SK-MEL-5 (cell line): Measurements from ENCODE around the gene KSR2. TPM values are rescaled to one million over a fixed set of nuclear protein-coding genes. Genes with fewer than 3 reads are reported as not detected.

ENCODE experiments used
- DNase-seq: peaks from one replicate; pipeline ENCODE4 v3.0.0-alpha.2; 2016; ENCODE audit warnings: low read depth, low spot score
- in situ Hi-C: cut with HindIII; loops from 2 replicates; pipeline ENCODE4 v1.10.0; 2016; ENCODE audit warnings: low sequenced_read_pairs, high pct_unique_total_duplicates, low pct_unique_long_range_greater_than_20kb
- total RNA-seq: library from RNA; depleted of rRNA; stranded (reverse); fragments of >200 nt; shearing (Covaris generic); gene quantifications from 2 replicates; pipeline ENCODE4 v1.2.3, GENCODE V29; 2014

Gene KSR2
- total RNA-seq, 1 experiment from 2014 or later: 0.03 TPM

DNA sequence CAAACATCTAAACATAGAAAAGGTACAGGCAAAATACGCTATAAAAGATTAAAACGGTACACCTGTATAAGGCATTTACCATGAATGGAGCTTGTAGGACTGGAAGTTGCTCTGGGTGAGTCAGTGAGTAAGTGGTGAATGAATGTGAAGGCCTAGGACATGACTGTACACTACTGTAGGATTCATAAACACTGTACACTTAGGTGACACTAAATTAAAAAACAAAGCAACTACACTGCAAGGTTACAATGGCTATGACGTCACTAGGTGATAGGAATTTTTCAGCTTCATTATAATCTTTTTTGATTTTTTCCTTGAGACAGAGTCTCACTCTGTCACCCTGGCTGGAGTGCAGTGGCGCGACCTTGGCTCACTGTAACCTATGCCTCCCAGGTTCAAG is 269.2 kb downstream of the KSR2 start:
- no peak for DNase-seq

DNA sequence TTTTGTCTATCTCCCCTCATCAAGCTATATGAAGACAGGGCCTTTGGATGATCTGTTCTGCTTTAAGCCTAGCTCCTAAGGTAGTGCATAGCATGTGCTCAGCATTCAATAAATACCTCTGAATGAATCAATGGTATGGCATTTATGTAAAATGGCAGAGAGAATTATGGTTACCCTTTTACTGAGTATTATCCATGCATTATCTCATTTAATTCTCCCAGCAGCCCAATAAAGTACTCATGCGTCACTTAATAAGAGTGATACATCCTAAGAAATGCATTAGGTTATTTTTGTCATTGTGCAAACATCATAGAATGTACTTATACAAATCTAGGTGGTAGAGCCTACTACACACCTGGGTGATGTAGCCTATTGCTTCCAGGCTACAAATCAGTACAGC is 269.7 kb downstream of the KSR2 start:
- DNase-seq: no peak
- in situ Hi-C loops: no loop called here

More for the DNA sequence above, 269.2 kb downstream of the KSR2 start:
- in situ Hi-C loops: no loop called here

DNA sequence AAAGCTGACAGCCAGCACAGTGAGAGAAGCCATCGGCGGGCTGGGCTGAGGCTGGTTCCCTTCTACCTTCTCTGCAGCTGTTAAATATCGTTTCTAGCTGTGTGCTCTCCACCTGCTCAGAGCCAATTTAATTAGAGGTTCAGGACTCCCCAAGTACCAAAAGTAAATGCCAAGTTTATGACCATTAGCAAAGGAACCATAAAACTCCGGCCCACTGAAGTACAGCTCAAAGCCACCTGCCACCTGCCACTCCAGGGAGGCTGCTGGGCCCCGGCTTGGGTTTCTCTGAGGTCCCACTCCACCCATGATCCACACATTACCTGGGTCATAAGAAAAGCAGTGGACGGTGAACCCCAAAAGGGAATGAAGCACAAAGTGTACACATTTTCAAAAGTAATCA is 272.8 kb downstream of the KSR2 start:
- in situ Hi-C loops: no loop called here
- DNase-seq: no peak

DNA sequence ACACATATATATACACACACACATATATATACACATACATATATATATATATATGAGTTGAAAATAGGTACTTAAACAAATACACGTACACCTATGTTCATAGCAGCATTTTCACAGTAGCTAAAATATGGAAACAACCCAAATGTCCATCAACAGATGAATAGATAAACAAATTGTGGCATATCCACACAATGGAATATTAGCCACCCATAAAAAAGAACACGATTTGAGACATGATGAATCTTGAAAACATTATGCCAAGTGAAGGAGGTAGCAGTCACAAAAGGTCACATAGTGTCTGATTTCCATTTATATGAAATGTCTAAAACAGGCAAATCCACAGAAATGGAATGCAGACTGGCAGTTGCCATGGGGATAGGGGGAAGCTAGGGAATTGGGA is 276.3 kb downstream of the KSR2 start:
- in situ Hi-C loops: no loop called here
- no peak for DNase-seq

DNA sequence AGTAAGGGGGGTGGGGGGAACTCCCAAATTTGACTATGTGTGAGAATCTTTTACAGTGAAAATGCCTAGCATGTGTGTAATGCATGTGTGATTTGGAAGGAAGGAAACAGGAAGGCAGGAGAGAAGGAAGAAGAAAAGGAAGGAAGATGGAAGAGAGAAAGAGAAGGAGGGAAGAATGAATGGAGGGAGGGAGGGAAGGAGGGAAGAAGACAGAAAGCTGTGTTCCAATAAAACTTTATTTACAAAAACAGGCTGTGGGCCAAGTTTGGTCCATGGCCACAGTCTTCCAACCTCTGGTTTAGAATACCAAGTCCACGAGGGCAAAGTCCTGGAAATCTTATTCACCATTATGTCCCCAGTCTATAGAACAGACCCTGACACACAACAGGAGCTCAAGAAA is 278.9 kb downstream of the KSR2 start:
- no peak for DNase-seq
- in situ Hi-C loops: no loop called here

DNA sequence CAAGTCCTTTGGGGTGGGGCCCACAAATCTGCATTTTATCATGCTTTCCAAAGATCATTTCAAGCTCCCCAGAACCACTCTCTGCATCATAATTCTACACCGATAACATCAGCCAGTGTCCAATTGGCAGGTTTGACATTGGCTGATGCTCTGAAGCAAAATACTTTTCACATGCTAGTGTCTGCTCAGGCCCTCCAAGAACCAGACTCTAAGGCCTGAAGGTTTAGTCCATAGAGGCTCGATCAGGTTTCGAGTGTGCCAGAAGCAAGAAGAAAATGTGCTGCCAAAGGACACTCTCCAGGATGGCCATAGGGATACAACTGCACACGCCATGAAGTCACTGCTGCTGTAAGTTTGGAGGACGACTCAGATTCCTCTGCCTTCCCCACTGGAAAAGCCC is 280.3 kb downstream of the KSR2 start:
- DNase-seq: no peak
- in situ Hi-C loops: no loop called here

DNA sequence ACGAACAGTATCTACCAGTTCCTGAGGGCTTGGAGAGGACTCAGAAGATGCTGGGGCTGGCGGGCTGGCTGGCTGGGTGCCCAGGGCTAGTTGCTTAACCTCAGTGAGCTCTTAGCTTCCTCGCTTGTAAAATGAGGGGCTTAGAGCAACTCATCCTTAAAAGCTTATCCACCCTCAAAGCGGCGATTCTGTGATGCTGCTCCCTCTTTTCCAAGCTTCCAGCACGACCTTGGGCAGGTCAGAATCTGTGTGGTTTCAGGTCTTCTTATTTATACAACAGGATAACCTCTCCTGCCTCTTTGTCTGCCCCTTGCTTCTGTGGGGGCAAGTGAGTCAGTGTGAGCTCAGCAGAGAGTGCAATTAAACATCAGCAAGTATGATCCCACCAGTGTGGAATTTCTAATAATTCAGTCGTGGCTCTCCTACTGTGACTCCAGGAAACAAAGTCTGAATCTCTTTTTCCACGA is 281.8 kb downstream of the KSR2 start:
- in situ Hi-C loops: no loop called here
- no peak for DNase-seq

DNA sequence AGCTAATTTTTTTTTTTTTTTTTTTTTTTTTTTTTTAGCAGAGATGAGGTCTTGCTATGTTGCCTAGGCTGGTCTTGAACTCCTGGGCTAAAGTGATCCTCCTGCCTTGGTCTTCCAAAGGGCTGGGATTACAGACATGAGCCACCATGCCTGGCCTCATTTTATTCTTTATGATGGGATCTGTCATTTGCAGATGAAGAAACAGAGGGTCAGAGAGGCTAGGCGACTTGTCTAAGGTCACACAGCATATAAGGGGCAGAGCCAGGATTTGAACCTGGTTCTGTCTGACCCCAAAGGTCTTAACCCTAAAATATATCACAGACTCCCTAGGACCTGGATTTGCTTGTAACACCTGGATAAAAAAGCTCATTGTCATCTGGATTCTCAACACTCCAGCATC is 282.6 kb downstream of the KSR2 start:
- no peak for DNase-seq
- in situ Hi-C loops: no loop called here

DNA sequence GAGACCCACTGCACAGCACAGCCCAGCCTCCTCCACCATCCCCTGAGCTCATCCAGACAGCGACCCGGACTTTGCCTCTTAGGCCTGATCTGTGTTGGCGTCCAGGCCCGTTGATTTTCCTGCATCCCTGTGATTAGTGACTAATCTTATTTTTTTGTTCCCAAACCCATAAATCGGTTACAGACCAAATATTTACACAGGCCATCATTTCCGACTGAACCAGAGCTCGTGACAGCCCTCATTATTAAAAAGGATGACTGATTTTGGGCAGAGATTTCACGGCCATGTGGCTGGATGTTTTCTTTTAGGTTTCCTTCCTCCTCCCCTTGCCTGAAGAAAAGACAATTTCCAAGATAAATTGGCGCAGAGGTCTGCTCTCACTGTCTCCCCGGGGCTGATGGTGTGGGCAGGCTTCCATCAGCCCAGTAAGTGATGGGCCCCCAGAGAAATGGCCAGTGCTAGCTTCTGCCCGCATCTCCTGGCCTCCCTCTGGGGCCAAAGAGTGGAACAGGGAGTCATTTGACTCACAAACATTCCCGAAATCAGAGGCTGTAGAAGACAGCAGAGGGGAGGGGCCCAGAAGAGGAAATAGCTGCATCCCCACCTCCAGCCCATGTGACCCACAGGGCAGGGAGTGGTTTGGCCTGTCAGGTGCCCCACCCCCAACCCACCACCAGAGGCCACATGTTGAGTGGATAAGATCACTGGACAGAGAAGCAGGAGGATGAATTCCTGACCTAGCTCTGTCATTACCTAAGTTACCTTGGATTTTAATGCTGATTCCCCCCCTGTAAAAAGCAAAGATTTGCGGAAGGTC is 283.5 kb downstream of the KSR2 start:
- in situ Hi-C loops: no loop called here
- peak; percentile 26 for DNase-seq

DNA sequence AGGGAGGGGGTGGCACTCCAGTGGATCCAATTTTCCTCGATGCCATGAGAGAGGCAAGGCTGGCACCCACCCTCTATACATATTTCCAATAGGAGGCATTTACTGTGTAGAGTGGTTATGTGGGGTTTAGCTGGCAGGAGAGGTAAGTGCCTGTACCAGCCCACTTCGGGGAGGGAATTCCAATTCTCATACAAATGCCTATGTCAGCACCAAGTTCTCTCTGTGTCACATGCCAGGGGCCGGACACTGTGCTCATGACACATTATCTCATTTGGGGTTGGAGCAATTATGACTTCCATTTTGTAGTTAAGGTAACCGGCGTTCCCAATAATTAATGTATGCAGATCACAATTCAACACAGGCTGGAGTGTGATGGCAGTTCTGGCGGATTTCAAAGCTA is 284.3 kb downstream of the KSR2 start:
- in situ Hi-C loops: no loop called here
- no peak for DNase-seq

DNA sequence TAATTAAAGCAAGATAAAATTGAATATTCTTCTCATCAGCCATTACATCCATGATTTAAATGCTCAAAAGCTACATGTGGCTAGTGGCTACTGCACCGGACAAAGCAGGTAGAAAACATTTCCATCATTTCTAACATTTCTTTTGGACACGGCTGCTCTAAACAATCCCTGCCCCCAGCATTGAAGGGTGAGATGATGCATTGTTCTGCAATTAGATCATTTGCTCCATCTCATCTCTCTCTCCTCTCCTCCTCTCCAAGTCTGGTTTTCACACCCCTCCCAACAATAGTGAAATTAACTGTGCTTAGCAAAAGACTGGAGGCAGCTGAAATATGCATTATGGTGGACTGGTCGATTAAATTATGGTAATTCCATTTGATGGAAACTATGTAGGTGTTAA is 288.5 kb downstream of the KSR2 start:
- DNase-seq: no peak
- in situ Hi-C loops: no loop called here

DNA sequence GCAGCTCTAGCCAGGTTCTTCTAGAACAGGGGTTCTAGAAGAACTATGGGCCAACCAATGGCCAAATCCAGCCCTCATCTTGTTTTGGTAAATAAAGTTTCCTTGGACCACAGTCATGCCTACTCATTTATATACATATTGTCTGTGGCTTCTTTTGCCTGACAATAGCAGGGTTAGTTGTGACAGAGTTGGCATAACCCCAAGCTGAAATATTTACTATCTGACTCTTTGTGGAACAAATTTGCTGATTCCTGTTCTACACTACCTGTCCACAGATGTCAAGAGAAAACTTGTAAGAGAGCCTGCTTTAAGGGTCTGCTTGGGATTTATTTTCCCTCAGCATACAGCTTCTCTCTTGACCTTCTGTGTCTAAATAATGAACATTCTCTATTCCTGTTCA is 289.0 kb downstream of the KSR2 start:
- in situ Hi-C loops: no loop called here
- no peak for DNase-seq

DNA sequence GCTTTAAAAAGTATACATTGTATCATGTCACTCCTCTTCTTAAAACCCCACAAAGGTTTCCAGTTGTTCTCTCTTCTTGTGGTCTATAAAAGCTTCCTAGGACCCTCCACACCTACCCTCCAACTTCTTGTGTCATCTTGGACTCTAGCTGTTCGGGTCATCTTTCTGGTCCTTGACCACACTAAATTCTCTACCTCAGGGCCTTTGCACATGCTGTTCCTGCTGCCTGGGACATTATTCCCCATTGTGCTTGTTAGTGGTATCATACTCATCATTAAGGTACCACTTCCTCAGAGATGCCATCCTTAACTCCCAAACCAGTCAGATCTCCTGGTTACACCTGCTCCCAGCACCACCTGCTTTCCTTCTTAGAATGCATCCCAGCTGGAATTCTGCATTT is 294.0 kb downstream of the KSR2 start:
- in situ Hi-C loops: no loop called here
- no peak for DNase-seq

DNA sequence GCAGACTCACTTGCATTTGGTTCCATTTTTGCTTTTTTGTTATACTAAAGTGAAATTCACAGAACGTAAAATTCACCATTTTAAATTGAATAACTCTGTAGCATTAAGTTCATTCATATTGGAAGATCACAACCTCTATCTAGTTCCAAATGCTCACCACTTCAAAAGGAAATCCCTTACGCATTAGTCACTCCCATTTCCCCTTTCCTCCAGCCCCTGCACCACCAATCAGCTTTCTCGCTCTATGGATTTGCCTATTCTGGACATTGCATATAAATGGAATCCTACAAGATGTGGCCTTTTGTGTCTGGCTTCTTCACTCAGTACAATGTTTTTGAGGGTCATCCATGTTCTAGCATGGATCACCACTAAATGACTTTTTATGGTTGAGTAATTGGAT is 294.5 kb downstream of the KSR2 start:
- no peak for DNase-seq
- in situ Hi-C loops: no loop called here

DNA sequence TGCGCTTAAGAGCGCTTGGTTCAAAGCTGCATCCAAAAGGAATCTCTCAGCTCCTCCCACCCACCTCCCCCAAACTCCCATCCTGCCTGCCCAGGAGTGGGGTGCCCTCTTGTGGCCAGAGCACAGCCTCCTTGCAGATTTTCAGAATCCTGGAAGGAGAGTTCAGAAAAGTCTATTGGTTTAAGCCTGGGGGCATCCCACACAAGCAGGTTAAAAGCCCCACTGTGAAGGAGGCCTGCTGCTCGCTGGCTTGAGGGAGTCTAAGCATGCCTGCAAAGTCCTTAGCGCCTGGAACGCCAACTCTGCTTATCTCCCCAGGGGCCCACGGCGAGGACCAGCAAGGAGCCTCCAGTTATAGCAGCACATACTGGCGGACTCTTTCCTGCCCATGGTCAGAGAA is 297.1 kb downstream of the KSR2 start:
- DNase-seq: peak; percentile 68
- in situ Hi-C loops: no loop called here

DNA sequence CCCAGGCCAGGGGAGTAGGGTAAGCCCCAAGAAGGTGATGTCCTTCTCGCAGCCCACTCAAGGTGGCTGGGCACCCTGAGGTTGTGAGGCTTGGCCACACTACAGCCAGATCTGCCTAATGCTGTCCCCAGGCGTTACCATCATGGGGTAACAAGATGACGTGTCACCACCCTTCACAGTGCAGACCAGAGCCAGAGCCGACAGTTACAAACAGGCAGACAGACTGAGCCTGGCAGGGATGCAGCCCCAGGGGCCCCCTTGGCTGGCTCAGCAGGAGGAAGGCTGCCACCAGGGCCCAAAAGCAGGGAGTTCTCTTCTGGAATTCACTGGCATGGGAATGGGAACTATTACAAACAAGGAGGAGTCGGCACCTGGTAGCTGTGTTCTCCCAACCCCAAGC is 304.6 kb downstream of the KSR2 start:
- in situ Hi-C loops: no loop called here
- no peak for DNase-seq

DNA sequence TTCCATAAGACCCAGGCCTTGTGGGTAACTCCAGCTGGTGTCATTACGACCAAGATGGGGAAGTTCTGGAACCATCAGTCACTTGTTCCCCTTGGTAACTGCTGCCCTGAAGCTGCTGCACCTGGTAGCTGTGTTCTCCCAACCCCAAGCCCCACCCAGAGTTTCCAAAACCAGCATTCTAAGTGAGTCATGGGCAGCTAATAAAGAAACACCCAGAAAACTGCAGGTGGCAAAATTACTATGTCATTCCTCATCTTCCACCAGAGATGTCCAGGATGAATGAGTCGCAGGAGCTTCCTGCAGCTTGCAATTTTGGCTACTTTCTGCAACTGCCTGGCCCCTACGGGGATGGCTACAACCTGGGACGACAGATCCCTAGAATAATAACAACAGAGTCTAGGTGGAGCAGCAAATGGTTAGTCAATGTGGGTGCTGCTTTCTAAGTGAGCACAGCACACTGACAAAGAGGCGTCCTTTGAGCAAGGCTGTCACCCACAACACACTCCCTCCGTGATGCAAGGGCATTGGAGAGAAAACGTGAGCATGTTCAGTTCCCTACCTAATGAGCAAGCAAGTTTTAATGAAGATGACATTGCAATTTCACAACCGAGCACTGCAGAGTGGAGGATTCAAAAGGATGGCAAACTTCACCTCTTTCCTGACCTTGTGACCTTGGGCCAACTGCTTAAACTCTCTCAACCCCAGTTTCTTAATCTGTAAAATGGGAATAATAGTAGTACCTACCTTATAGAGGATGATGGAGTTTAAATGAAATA is 306.0 kb downstream of the KSR2 start:
- no peak for DNase-seq
- in situ Hi-C loops: no loop called here

DNA sequence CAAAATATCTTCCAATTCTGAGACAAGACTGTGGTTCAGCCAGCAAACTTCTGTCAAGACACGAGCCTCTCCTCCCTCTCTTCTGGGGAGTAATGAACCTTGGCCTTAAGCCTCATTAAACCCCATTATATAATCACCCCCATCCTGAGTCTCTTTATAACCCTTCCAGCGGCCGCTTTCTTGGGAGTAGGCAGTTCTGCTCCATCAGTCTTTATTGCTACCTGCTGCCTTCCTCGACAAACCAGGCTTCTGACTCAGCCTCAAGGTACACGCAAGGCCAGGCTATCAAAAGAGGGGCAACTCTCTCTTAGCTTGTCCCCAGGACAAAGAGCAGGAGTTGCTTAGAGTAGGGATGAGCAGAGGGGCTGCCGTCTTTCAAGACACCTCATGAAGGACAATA is 306.6 kb downstream of the KSR2 start:
- no peak for DNase-seq
- in situ Hi-C loops: no loop called here

DNA sequence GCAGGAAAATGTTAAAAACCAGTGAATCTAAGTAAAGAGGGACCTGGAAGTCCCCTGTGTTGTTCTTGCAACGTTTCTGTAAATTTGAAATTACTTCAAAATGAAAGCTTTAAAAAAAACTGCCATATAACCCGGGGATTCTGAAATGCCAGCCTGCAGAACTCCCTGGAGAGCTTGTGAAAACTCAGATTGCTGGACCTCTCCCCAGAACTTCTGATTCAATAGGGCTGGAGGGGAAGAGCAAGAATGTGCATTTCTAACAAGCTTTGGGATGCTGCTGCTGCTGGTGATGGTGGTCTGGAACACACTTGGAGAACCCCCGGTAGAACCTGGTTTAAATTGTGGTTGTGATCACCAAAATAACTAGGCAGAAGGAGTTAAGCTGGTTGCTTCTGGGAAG is 307.3 kb downstream of the KSR2 start:
- in situ Hi-C loops: no loop called here
- no peak for DNase-seq
